Common myeloid progenitor, CD34-positive (primary cell): Measurements from ENCODE around the gene TOMM70.
"Not testable (repeated sequence)": the region's sequence is repeated elsewhere in the genome, so short reads cannot be mapped to it uniquely, and the experiment has no call there.

Source experiments
- CTCF ChIA-PET: fragments of 350-600 bp; sonication (Branson Sonifier 250); formaldehyde crosslinking; loops from one replicate; lab custom pipeline; 2021; ENCODE audit warnings: antibody characterized with exemption; lab: Charles Lee
- POLR2A ChIA-PET: fragments of 350-600 bp; sonication (Branson Sonifier 250); formaldehyde crosslinking; loops from one replicate; lab custom pipeline; 2021; ENCODE audit warnings: antibody characterized with exemption; lab: Charles Lee
- DNase-seq, 3 donors: peaks; one replicate each; pipeline versions ENCODE4 v3.0.0 to v3.0.0-alpha.2; 2013
- H3K27ac ChIP-seq, 2 experiments: 1 replicate in 1 of 2; 2 replicates in 1 of 2; pipeline ENCODE4 v1.7.0; 2013; ENCODE audit warnings: inconsistent platforms in 2 of 2, low read length in 2 of 2, mild to moderate bottlenecking in 2 of 2, low read depth in 1 of 2, moderate library complexity in 1 of 2; ENCODE audit not compliant: severe bottlenecking in 2 of 2, insufficient read depth in 1 of 2, poor library complexity in 1 of 2
- H3K27me3 ChIP-seq, 5 experiments: replicated peaks in 2 of 5; 1 replicate in 3 of 5; 2 replicates in 2 of 5; pipeline versions ENCODE4 v1.6.1 to v1.7.0; 2013; ENCODE audit warnings: low read length in 4 of 5, mild to moderate bottlenecking in 2 of 5, moderate library complexity in 2 of 5, inconsistent platforms in 1 of 5; ENCODE audit not compliant: insufficient read depth in 5 of 5, control insufficient read depth in 4 of 5
- H3K36me3 ChIP-seq, 4 experiments: 1 replicate in 2 of 4; 2 replicates in 2 of 4; pipeline versions ENCODE4 v1.6.1 to v1.7.0; 2013; ENCODE audit warnings: low read length in 3 of 4, control low read depth in 1 of 4, mild to moderate bottlenecking in 1 of 4; ENCODE audit not compliant: control insufficient read depth in 4 of 4, insufficient read depth in 4 of 4
- H3K4me1 ChIP-seq, 4 experiments: 1 replicate in 3 of 4; 2 replicates in 1 of 4; pipeline versions ENCODE4 v1.6.1 to v1.7.1; 2013; ENCODE audit warnings: low read length in 3 of 4, mild to moderate bottlenecking in 3 of 4, control low read depth in 1 of 4, inconsistent platforms in 1 of 4, moderate library complexity in 1 of 4; ENCODE audit not compliant: control insufficient read depth in 4 of 4, insufficient read depth in 4 of 4; ENCODE audit errors: control extremely low read depth in 1 of 4
- H3K4me3 ChIP-seq, 7 experiments: 1 replicate in 4 of 7; 2 replicates in 3 of 7; pipeline versions ENCODE4 v1.5.1 to v1.7.0; 2013; ENCODE audit warnings: mild to moderate bottlenecking in 7 of 7, low read length in 6 of 7, moderate library complexity in 6 of 7, inconsistent platforms in 2 of 7, low read depth in 2 of 7, control low read depth in 1 of 7; ENCODE audit not compliant: insufficient read depth in 4 of 7, control insufficient read depth in 1 of 7; ENCODE audit errors: extremely low read depth in 1 of 7
- H3K9me3 ChIP-seq, 5 experiments: 1 replicate in 4 of 5; 2 replicates in 1 of 5; pipeline versions ENCODE4 v1.6.1 to v1.7.1; 2013; ENCODE audit warnings: low read length in 4 of 5, mild to moderate bottlenecking in 2 of 5, inconsistent platforms in 1 of 5, low read depth in 1 of 5, moderate library complexity in 1 of 5; ENCODE audit not compliant: control insufficient read depth in 4 of 5, insufficient read depth in 2 of 5; ENCODE audit errors: control extremely low read depth in 1 of 5
- WGBS: methylation state at CpG from one replicate; pipeline ENCODE4 v1.1.5; 2013; ENCODE audit not compliant: insufficient coverage; 5-methylcytosine and 5-hydroxymethylcytosine counted together

Gene TOMM70

DNA sequence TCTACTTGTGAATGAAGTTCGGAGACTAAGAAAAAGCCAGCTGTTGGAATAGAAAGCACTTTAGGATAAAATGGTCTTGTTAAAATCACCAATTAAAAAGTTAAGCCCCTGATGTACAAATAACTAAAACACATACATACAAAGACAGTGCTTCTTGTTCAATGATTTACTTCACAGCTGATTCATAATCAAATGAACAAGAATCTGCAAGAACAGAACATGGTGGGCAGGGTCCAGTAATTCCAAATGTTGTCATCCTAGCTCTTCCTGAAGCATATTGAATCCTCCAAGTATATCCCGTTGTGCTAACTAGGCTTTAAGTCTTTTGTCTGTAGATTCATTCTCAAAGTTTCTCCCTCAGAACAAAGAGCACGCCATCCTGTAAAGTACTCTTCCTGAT, 41.9 kb downstream of the TOMM70 start:
- 100% methylated on average over 2 of the region's 3 CpGs for WGBS
- H3K27ac ChIP-seq = no peak overlapping the region
- ChIA-PET CTCF (interaction anchor here (1.3 to 2.3 kb wide), 4 partner anchors 10 to 27 kb away, joined by 3 to 10 read pairs (median 6); partner anchors contain the start of gene NIT2), POLR2A (no interaction called here)
- H3K27me3 ChIP-seq = no peaks in the 10 kb centered on the region
- H3K4me3 ChIP-seq = no peak overlapping the region
- DNase-seq = no peak
- H3K4me1 ChIP-seq = peaks cover 0 to 16% (median 5%) of the 10 kb centered on the region in 4 experiments
- H3K9me3 ChIP-seq = peaks cover 0 to 7% (median 3%) of the 10 kb centered on the region in 5 experiments
- peaks cover 3 to 68% (median 38%) of the 10 kb centered on the region in 4 experiments for H3K36me3 ChIP-seq

DNA sequence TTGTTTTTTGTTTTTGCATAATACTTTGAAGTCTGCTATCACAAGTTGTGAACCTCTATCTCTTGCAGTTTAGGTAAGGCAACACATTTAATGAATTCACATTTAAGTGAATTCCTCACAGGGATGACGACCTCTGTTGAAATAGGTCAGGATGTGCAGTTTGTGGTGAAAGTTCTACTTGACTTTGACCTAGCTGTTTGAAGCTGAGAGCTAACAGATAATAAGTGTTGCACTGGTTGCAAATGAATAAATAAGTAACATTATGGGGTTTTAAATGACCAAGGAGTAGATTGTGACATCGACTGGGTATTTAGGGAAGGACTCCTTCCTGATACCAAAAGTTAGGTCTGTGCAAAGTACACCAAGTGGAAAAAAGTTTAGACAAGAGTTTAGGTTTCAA, 42.5 kb downstream of the TOMM70 start:
- Histone ChIP-seq H3K36me3 (peaks cover 3 to 66% (median 37%) of the 10 kb centered on the region in 4 experiments), H3K9me3 (peaks cover 0 to 7% (median 3%) of the 10 kb centered on the region in 5 experiments), H3K27ac (no peak overlapping the region), H3K4me1 (peaks cover 0 to 18% (median 6%) of the 10 kb centered on the region in 4 experiments), H3K4me3 (no peak overlapping the region), H3K27me3 (no peaks in the 10 kb centered on the region)
- CTCF ChIA-PET = interaction anchor here (1.3 to 1.4 kb wide), 2 partner anchors 25 to 28 kb away, joined by 3 to 5 read pairs; no protein-coding TSS in a partner anchor
- POLR2A ChIA-PET = no interaction called here
- no peak for DNase-seq
- WGBS = 100% methylated on average over 1 of the region's 2 CpGs

DNA sequence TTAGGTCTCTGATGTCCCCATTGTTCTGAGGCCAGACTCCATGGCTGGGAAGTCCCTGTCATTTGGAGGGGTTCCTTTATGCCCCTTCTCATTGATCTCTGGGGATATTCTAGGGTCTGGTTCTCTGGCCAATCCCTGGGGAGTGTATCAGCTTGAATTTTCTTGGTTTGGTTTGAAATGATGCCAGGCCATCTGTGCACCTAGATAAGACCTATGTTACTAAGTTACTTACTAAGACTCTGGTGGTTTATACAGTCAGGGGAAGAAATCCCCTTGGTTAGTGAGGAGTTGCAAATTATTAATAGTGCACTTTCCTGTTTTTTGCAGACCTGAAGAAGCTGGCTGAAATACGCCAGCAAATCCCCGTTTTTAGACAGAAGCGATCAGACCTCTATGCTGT, 46.0 kb downstream of the TOMM70 start:
- peaks cover 0 to 4% (median 0%) of the 10 kb centered on the region in 5 experiments for H3K9me3 ChIP-seq
- DNase-seq = peak; percentile 61 to 93 (median 90)
- no peaks in the 10 kb centered on the region for H3K27me3 ChIP-seq
- peak overlapping the region in 1 of 7 experiments; percentile 23 for H3K4me3 ChIP-seq
- peaks cover 12 to 59% (median 36%) of the 10 kb centered on the region in 4 experiments for H3K36me3 ChIP-seq
- ChIA-PET CTCF (interaction anchor here (1.1 to 2.0 kb wide), 3 partner anchors 9 to 17 kb away, joined by 3 to 5 read pairs (median 4); no protein-coding TSS in a partner anchor), POLR2A (interaction anchor here (1.8 kb wide), 1 partner anchor 20 kb away, joined by 10 read pairs; the partner anchor contains the start of gene NIT2)
- H3K27ac ChIP-seq = no peak overlapping the region
- no CpG with 5 or more reads among the region's 3 CpGs for WGBS
- H3K4me1 ChIP-seq = peaks cover 0 to 18% (median 6%) of the 10 kb centered on the region in 4 experiments

DNA sequence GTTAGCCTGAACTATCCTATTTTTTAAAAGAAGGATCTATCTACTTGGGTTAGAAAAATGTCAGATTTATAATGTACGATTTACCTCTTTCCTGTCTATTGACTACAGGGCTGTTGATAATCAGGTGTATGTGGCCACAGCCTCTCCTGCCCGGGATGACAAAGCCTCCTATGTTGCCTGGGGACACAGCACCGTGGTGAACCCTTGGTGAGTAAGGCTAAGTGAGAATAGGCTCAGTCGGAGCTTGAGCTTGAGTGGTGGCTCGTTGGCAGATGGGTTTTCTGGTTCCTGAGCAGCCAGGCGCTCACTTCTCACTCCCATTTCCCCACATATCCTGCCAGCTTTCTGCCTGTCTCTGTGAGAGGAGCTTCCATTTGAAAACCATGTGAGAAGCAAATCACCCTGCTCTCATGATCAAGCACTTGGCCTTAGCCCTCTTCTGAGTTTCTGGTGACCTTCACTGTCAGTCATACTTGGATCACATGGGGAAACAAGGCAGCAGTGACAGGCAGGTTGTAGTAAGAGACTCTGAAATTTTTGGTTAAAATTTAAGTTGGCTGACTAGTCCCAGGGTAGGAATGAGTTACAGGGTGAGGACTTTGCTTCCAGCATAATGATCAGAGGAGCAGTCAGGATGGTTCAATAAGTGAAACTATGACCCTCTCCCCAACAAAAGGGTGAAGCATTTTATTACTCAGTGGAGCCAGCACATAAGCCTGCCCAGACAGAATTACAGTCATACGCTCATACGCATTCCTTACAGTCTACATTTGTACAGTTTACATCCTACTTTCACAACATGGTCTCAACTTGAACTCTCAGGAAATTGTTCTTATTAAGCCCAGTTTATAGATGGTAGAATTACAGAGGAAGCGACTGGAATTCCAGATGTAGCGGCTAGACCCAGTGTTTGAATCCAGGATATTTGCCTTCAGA, 48.3 kb downstream of the TOMM70 start:
- CTCF ChIA-PET = no interaction called here
- POLR2A ChIA-PET = no interaction called here
- peaks cover 15 to 71% (median 50%) of the 10 kb centered on the region in 4 experiments for H3K36me3 ChIP-seq

DNA sequence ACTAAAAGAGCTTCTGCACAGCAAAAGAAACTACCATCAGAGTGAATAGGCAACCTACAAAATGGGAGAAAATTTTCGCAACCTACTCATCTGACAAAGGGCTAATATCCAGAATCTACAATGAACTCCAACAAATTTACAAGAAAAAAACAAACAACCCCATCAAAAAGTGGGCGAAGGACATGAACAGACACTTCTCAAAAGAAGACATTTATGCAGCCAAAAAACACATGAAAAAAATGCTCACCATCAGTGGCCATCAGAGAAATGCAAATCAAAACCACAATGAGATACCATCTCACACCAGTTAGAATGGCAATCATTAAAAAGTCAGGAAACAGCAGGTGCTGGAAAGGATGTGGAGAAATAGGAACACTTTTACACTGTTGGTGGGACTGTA, 49.1 kb downstream of the TOMM70 start:
- DNase-seq, H3K27ac ChIP-seq, H3K4me3 ChIP-seq, CTCF ChIA-PET, POLR2A ChIA-PET, H3K27me3 ChIP-seq, H3K9me3 ChIP-seq: not testable (repeated sequence)
- Histone ChIP-seq H3K36me3 (peaks cover 15 to 69% (median 52%) of the 10 kb centered on the region in 4 experiments), H3K4me1 (peaks cover 0 to 18% (median 6%) of the 10 kb centered on the region in 4 experiments)
- no CpG with 5 or more reads among the region's 2 CpGs for WGBS

More for the DNA sequence above, 48.3 kb downstream of the TOMM70 start:
- H3K27ac ChIP-seq = no peak overlapping the region
- 95% methylated on average over 7 of the region's 10 CpGs for WGBS
- no peak for DNase-seq
- no peak overlapping the region for H3K4me3 ChIP-seq
- H3K27me3 ChIP-seq = no peaks in the 10 kb centered on the region
- peaks cover 0 to 6% (median 0%) of the 10 kb centered on the region in 5 experiments for H3K9me3 ChIP-seq
- peaks cover 0 to 18% (median 6%) of the 10 kb centered on the region in 4 experiments for H3K4me1 ChIP-seq

DNA sequence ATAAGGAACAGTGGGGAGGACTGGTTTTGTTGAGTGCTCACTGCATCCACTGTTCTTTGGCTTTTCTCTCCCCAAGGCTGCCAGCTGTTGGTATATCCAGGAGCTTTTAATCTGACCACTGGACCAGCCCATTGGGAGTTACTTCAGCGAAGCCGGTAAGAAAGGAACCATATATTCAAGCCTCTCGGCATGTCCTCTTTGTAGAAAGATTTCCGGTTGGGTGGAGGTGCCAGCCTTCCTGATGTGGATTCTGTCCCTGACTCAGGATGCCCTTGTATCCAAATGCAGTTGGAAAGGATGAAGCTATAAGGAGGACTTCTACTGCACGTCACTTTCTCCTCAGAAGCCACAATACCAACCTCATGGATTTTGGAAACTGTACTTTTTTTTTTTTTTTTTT, 52.2 kb downstream of the TOMM70 start:
- Histone ChIP-seq H3K4me1 (no peaks in the 10 kb centered on the region), H3K9me3 (peaks cover 0 to 6% (median 0%) of the 10 kb centered on the region in 5 experiments), H3K27me3 (no peaks in the 10 kb centered on the region), H3K4me3 (no peak overlapping the region), H3K27ac (no peak overlapping the region), H3K36me3 (peaks cover 27 to 76% (median 55%) of the 10 kb centered on the region in 4 experiments)
- POLR2A ChIA-PET = interaction anchor here (0.6 kb wide), 1 partner anchor 532 kb away, joined by 3 read pairs; no protein-coding TSS in a partner anchor
- 96% methylated on average over 3 of the region's 5 CpGs for WGBS
- CTCF ChIA-PET = interaction anchor here (0.6 to 1.0 kb wide), 2 partner anchors 51 to 634 kb away, joined by 3 to 4 read pairs; no protein-coding TSS in a partner anchor
- DNase-seq = no peak
